Body of pancreas (tissue), 4 donors: ENCODE measurements around the gene FBXO42. TPM values are rescaled to one million over a fixed set of nuclear protein-coding genes. Genes with fewer than 3 reads are reported as not detected.

Source experiments
- ATAC-seq: fragments of 150-250 bp; one replicate; pipeline ENCODE4 v1.9.1; 2016
- DNase-seq, 4 donors: peaks; one replicate each; pipeline ENCODE4 v3.0.0-alpha.2; 2019
- H3K27ac ChIP-seq, 4 donors: fragments of 200-600 bp; sonication (generic); 1 replicate in 3 of 4; 2 replicates in 1 of 4; pipeline versions ENCODE4 v1.5.1 to v1.6.1; 2016 to 2019; ENCODE audit warnings: mild to moderate bottlenecking in 1 of 4, mixed read lengths in 1 of 4, moderate library complexity in 1 of 4
- H3K27me3 ChIP-seq, 2 donors: fragments of 200-600 bp; sonication (generic); one replicate each; pipeline ENCODE4 v1.6.0; 2016; ENCODE audit warnings: mild to moderate bottlenecking in 1 of 2
- H3K36me3 ChIP-seq, 2 donors: fragments of 200-600 bp; sonication (generic); replicated peaks in 1 of 2; 2 replicates each; pipeline ENCODE4 v1.5.1; 2016; ENCODE audit warnings: low read depth in 2 of 2; ENCODE audit not compliant: insufficient read depth in 1 of 2
- H3K4me1 ChIP-seq: fragments of 200-600 bp; sonication (generic); one replicate; pipeline ENCODE4 v1.6.0; 2016
- H3K4me3 ChIP-seq, 2 donors: fragments of 200-600 bp; sonication (generic); 1 replicate in 1 of 2; 2 replicates in 1 of 2; pipeline ENCODE4 v1.5.1; 2016 to 2019
- H3K9me3 ChIP-seq, 3 donors: fragments of 200-600 bp; sonication (generic); 1 replicate in 2 of 3; 2 replicates in 1 of 3; pipeline ENCODE4 v1.5.1; 2016
- POLR2A ChIP-seq, 3 donors: fragments of 450-650 bp; IDR thresholded peaks; one replicate each; pipeline ENCODE4 v1.6.1; 2016; ENCODE audit warnings: antibody characterized with exemption in 3 of 3, mild to moderate bottlenecking in 2 of 3
- WGBS, 2 donors: methylation state at CpG; one replicate each; pipeline ENCODE4 v1.1.5; 2017; 5-methylcytosine and 5-hydroxymethylcytosine counted together
- intact Hi-C: fragments of 100-400 bp; cut with DNase I; formaldehyde crosslinking; loops from one replicate; pipeline ENCODE4 v1.15.1; 2023
- total RNA-seq, 2 donors: library from RNA; depleted of rRNA; stranded (reverse); fragments of >200 nt; gene quantifications; one replicate each; pipeline ENCODE4 v1.1.0, GENCODE V29; 2016
- TF ChIP-seq, protein P1 (sequence below), 7 experiments: fragments of 450-650 bp in 4 of 7; fragments of 200-600 bp in 3 of 7; sonication (generic) in 3 of 7; IDR thresholded peaks; one replicate each; pipeline ENCODE4 v1.5.1; 2016 to 2019; ENCODE audit warnings: antibody characterized with exemption in 7 of 7

FBXO42 gene
- total RNA-seq, 2 donors from 2014 or later, result 11.9 to 33.6 TPM

GRCh38 chr1:16292739-16293138, 59.5 kb downstream of the FBXO42 start:
- no peaks in the 10 kb centered on the region for H3K27me3 ChIP-seq
- H3K4me3 ChIP-seq, result no peak overlapping the region
- H3K36me3 ChIP-seq, result peaks cover 0 to 5% of the 10 kb centered on the region in 2 donors
- intact Hi-C loops, result no loop called here
- no peak for ATAC-seq
- no peaks in the 10 kb centered on the region for H3K4me1 ChIP-seq
- no peak for DNase-seq
- no peaks in the 10 kb centered on the region for H3K9me3 ChIP-seq
- TF ChIP-seq, protein P1, sequence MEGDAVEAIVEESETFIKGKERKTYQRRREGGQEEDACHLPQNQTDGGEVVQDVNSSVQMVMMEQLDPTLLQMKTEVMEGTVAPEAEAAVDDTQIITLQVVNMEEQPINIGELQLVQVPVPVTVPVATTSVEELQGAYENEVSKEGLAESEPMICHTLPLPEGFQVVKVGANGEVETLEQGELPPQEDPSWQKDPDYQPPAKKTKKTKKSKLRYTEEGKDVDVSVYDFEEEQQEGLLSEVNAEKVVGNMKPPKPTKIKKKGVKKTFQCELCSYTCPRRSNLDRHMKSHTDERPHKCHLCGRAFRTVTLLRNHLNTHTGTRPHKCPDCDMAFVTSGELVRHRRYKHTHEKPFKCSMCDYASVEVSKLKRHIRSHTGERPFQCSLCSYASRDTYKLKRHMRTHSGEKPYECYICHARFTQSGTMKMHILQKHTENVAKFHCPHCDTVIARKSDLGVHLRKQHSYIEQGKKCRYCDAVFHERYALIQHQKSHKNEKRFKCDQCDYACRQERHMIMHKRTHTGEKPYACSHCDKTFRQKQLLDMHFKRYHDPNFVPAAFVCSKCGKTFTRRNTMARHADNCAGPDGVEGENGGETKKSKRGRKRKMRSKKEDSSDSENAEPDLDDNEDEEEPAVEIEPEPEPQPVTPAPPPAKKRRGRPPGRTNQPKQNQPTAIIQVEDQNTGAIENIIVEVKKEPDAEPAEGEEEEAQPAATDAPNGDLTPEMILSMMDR (IDR thresholded peaks at IDR 0.05), result no peak
- no peak for TF ChIP-seq POLR2A (IDR thresholded peaks at IDR 0.05)
- no peak overlapping the region for H3K27ac ChIP-seq

GRCh38 chr1:16289959-16290358, 62.3 kb downstream of the FBXO42 start:
- Histone ChIP-seq H3K27ac (no peak overlapping the region), H3K9me3 (no peaks in the 10 kb centered on the region), H3K36me3 (peaks cover 0 to 5% of the 10 kb centered on the region in 2 donors), H3K4me1 (no peaks in the 10 kb centered on the region), H3K4me3 (no peak overlapping the region), H3K27me3 (no peaks in the 10 kb centered on the region)
- TF ChIP-seq, protein P1 (IDR thresholded peaks at IDR 0.05), result no peak
- TF ChIP-seq POLR2A (IDR thresholded peaks at IDR 0.05), result no peak
- 82 to 94% methylated on average over 3 of the region's 3 CpGs for WGBS, 2 donors
- intact Hi-C loops, result no loop called here
- DNase-seq, result no peak
- no peak for ATAC-seq

DNA sequence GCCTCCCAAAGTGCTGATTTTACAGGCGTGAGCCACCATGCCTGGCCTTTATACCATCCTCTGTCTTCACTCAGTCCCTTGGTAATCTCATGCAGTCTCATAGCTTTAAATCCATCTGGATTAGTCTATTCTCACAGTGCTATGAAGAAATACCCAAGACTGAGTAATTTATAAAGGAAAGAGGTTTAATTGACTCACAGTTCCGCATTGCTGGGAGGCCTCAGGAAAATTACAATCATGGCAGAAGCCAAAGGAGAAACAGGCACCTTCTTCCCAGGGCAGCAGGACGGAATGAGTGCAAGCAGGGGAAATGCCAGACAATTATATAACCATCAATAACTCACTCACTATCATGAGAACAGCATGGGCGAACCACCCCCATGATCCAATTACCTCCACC, 66.2 kb downstream of the FBXO42 start:
- no peaks in the 10 kb centered on the region for H3K27me3 ChIP-seq
- no peak overlapping the region for H3K27ac ChIP-seq
- H3K36me3 ChIP-seq, result no peaks in the 10 kb centered on the region
- no peak overlapping the region for H3K4me3 ChIP-seq
- intact Hi-C loops, result no loop called here
- ATAC-seq (no peak), DNase-seq (no peak)
- peaks cover 8% of the 10 kb centered on the region for H3K4me1 ChIP-seq
- TF ChIP-seq POLR2A (IDR thresholded peaks at IDR 0.05), result no peak
- TF ChIP-seq, protein P1 (IDR thresholded peaks at IDR 0.05), result no peak
- 82% methylated on average over 4 of the region's 4 CpGs for WGBS, 2 donors
- H3K9me3 ChIP-seq, result no peaks in the 10 kb centered on the region

DNA sequence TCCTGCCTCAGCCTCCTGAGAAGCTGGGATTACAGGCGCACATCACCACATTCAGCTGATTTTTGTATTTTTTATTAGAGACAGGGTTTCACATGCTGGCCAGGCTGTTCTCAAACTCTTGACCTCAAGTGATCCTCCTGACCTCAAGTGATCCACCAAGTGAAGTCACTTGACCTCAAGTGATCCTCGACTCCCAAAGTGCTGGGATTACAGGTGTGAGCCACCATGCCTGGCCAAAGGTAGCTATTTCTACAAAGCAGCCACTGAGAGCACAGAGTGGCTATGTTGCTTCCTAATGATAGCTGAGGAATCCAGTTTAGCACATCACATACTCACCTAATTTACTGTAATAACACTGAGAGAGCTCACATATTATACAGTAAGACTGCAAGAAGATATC, 70.5 kb downstream of the FBXO42 start:
- Histone ChIP-seq H3K27ac (no peak overlapping the region), H3K36me3 (no peaks in the 10 kb centered on the region), H3K4me3 (no peak overlapping the region), H3K27me3 (no peaks in the 10 kb centered on the region), H3K9me3 (no peaks in the 10 kb centered on the region), H3K4me1 (peaks cover 8% of the 10 kb centered on the region)
- DNase-seq, result no peak
- no peak for TF ChIP-seq POLR2A (IDR thresholded peaks at IDR 0.05)
- TF ChIP-seq, protein P1 (IDR thresholded peaks at IDR 0.05), result no peak
- 85 to 91% methylated on average over 2 of the region's 2 CpGs for WGBS, 2 donors
- intact Hi-C loops, result no loop called here
- ATAC-seq, result no peak

- WGBS, 2 donors, result 85 to 86% methylated on average over 2 of the region's 2 CpGs
- Histone ChIP-seq H3K27me3 (no peaks in the 10 kb centered on the region), H3K4me3 (no peak overlapping the region), H3K4me1 (peaks cover 4% of the 10 kb centered on the region), H3K36me3 (no peaks in the 10 kb centered on the region), H3K27ac (no peak overlapping the region), H3K9me3 (no peaks in the 10 kb centered on the region)
- TF ChIP-seq, protein P1 (IDR thresholded peaks at IDR 0.05), result no peak
- DNase-seq (no peak), ATAC-seq (no peak)
- intact Hi-C loops, result no loop called here
Observed at GRCh38 chr1:16279186-16279585, 73.1 kb downstream of the FBXO42 start.
